HG03571 (cell line): ENCODE data around the gene KLHL14.
A peak's percentile ranks its signal among the peaks of the same experiment; 100 is the strongest.

Experiments used
- ATAC-seq: cut with Tn5 transposase; IDR thresholded peaks from one replicate; pipeline ENCODE4 v1.9.1; 2021; ENCODE audit not compliant: unreplicated experiment

Gene KLHL14

GRCh38 chr18:32724071-32724749, 48.6 kb downstream of the KLHL14 start:
- no peak for ATAC-seq

- no peak for ATAC-seq
Measured at GRCh38 chr18:32722279-32722678, 50.5 kb downstream of the KLHL14 start.

- ATAC-seq = no peak
Measured at GRCh38 chr18:32717126-32717525, 55.7 kb downstream of the KLHL14 start.

- ATAC-seq = peak; percentile 73
Measured at GRCh38 chr18:32714571-32715148, 58.2 kb downstream of the KLHL14 start.

- no peak for ATAC-seq
Measured at GRCh38 chr18:32712860-32713259, 60.0 kb downstream of the KLHL14 start.

- no peak for ATAC-seq
Measured at GRCh38 chr18:32711862-32712261, 61.0 kb downstream of the KLHL14 start.

- no peak for ATAC-seq
Measured at GRCh38 chr18:32707586-32707985, 65.2 kb downstream of the KLHL14 start.

GRCh38 chr18:32707147-32707546, 65.7 kb downstream of the KLHL14 start:
- ATAC-seq = no peak

GRCh38 chr18:32701313-32701712, 71.5 kb downstream of the KLHL14 start:
- no peak for ATAC-seq

- no peak for ATAC-seq
Measured at GRCh38 chr18:32698153-32698552, 74.7 kb downstream of the KLHL14 start.

- no peak for ATAC-seq
Measured at GRCh38 chr18:32696376-32696775, 76.4 kb downstream of the KLHL14 start.

GRCh38 chr18:32695534-32695933, 77.3 kb downstream of the KLHL14 start:
- ATAC-seq = no peak

- ATAC-seq = no peak
Measured at GRCh38 chr18:32688821-32689220, 84.0 kb downstream of the KLHL14 start.

- no peak for ATAC-seq
Measured at GRCh38 chr18:32684940-32685339, 87.9 kb downstream of the KLHL14 start.

GRCh38 chr18:32684096-32684495, 88.7 kb downstream of the KLHL14 start:
- no peak for ATAC-seq

GRCh38 chr18:32683044-32683443, 89.8 kb downstream of the KLHL14 start:
- ATAC-seq = no peak

GRCh38 chr18:32677578-32677977, 95.2 kb downstream of the KLHL14 start:
- ATAC-seq = no peak

- no peak for ATAC-seq
Measured at GRCh38 chr18:32674491-32674890, 98.3 kb downstream of the KLHL14 start.

- no peak for ATAC-seq
Measured at GRCh38 chr18:32672398-32672797, 100.4 kb downstream of the KLHL14 start.

- ATAC-seq = no peak
Measured at GRCh38 chr18:32670727-32671126, 102.1 kb downstream of the KLHL14 start.

GRCh38 chr18:32669549-32670165, 103.2 kb downstream of the KLHL14 start:
- ATAC-seq = no peak

- no peak for ATAC-seq
Measured at GRCh38 chr18:32668956-32669355, 103.9 kb downstream of the KLHL14 start.
